HUES6 (cell line): ENCODE results near the gene ANGPTL4.
"Not testable (repeated sequence)": the region's sequence is repeated elsewhere in the genome, so short reads cannot be mapped to it uniquely, and the experiment has no call there.

Experiments used
- H3K27ac ChIP-seq: 2 replicates; pipeline ENCODE4 v1.7.0; 2013; ENCODE audit warnings: low read depth, mild to moderate bottlenecking, low read length, inconsistent platforms
- H3K27me3 ChIP-seq: 2 replicates; pipeline ENCODE4 v1.6.1; 2013; ENCODE audit warnings: low read length; ENCODE audit not compliant: control insufficient read depth, insufficient read depth
- H3K36me3 ChIP-seq: 2 replicates; pipeline ENCODE4 v1.6.1; 2013; ENCODE audit warnings: low read length; ENCODE audit not compliant: control insufficient read depth, insufficient read depth
- H3K4me1 ChIP-seq: 2 replicates; pipeline ENCODE4 v1.6.1; 2013; ENCODE audit warnings: low read length; ENCODE audit not compliant: control insufficient read depth, insufficient read depth
- H3K4me3 ChIP-seq: 2 replicates; pipeline ENCODE4 v1.5.1; 2013; ENCODE audit warnings: low read depth, low read length
- H3K9ac ChIP-seq: one replicate; pipeline ENCODE4 v1.6.1; 2013; ENCODE audit warnings: mild to moderate bottlenecking, low read length
- H3K9me3 ChIP-seq: 2 replicates; pipeline ENCODE4 v1.6.1; 2013; ENCODE audit warnings: low read depth, low read length; ENCODE audit not compliant: control insufficient read depth, insufficient read depth

ANGPTL4 gene

GRCh38 chr19:8370176-8371010, 6.4 kb downstream of the ANGPTL4 start:
- no peak overlapping the region for H3K27ac ChIP-seq
- H3K4me3 ChIP-seq = no peak overlapping the region
- peaks cover 12% of the 10 kb centered on the region for H3K27me3 ChIP-seq
- no peak overlapping the region for H3K9ac ChIP-seq
- peaks cover 17% of the 10 kb centered on the region for H3K36me3 ChIP-seq
- H3K9me3 ChIP-seq = no peaks in the 10 kb centered on the region
- peaks cover 26% of the 10 kb centered on the region for H3K4me1 ChIP-seq

GRCh38 chr19:8371011-8371804, 7.3 kb downstream of the ANGPTL4 start:
- no peaks in the 10 kb centered on the region for H3K9me3 ChIP-seq
- no peak overlapping the region for H3K4me3 ChIP-seq
- no peak overlapping the region for H3K27ac ChIP-seq
- H3K4me1 ChIP-seq = peaks cover 20% of the 10 kb centered on the region
- no peak overlapping the region for H3K9ac ChIP-seq
- H3K27me3 ChIP-seq = peaks cover 4% of the 10 kb centered on the region
- peaks cover 17% of the 10 kb centered on the region for H3K36me3 ChIP-seq

- Histone ChIP-seq H3K27ac (no peak overlapping the region), H3K9me3 (no peaks in the 10 kb centered on the region), H3K9ac (no peak overlapping the region), H3K4me1 (peaks cover 3% of the 10 kb centered on the region; the same call in 1 of the 2 replicates), H3K36me3 (peaks cover 17% of the 10 kb centered on the region), H3K4me3 (no peak overlapping the region), H3K27me3 (no peaks in the 10 kb centered on the region)
Observed at GRCh38 chr19:8373867-8374813, 10.2 kb downstream of the ANGPTL4 start.

- not testable (repeated sequence) for H3K27me3 ChIP-seq, H3K4me3 ChIP-seq, H3K27ac ChIP-seq, H3K9me3 ChIP-seq, H3K9ac ChIP-seq
- peaks cover 13% of the 10 kb centered on the region for H3K4me1 ChIP-seq
- peaks cover 17% of the 10 kb centered on the region for H3K36me3 ChIP-seq
Observed at GRCh38 chr19:8375766-8376165, 11.8 kb downstream of the ANGPTL4 start.

GRCh38 chr19:8376373-8376974, 12.5 kb downstream of the ANGPTL4 start:
- not testable (repeated sequence) for H3K27ac ChIP-seq, H3K9me3 ChIP-seq, H3K4me3 ChIP-seq, H3K27me3 ChIP-seq, H3K9ac ChIP-seq
- Histone ChIP-seq H3K36me3 (peaks cover 12% of the 10 kb centered on the region), H3K4me1 (peaks cover 12% of the 10 kb centered on the region)

GRCh38 chr19:8377598-8377997, 13.6 kb downstream of the ANGPTL4 start:
- Histone ChIP-seq H3K4me3 (no peak overlapping the region), H3K9me3 (no peaks in the 10 kb centered on the region), H3K27ac (no peak overlapping the region), H3K36me3 (peaks cover 12% of the 10 kb centered on the region), H3K27me3 (no peaks in the 10 kb centered on the region), H3K9ac (no peak overlapping the region), H3K4me1 (peaks cover 12% of the 10 kb centered on the region; the same call in 1 of the 2 replicates)

GRCh38 chr19:8379156-8379891, 15.4 kb downstream of the ANGPTL4 start:
- peaks cover 12% of the 10 kb centered on the region; the same call in 1 of the 2 replicates for H3K4me1 ChIP-seq
- H3K9ac ChIP-seq, H3K27ac ChIP-seq, H3K9me3 ChIP-seq, H3K36me3 ChIP-seq, H3K27me3 ChIP-seq: not testable (repeated sequence)
- peak overlapping the region; percentile 18; the same call in 1 of the 2 replicates for H3K4me3 ChIP-seq

GRCh38 chr19:8384569-8384968, 20.6 kb downstream of the ANGPTL4 start:
- Histone ChIP-seq H3K4me1 (peaks cover 12% of the 10 kb centered on the region; the same call in 1 of the 2 replicates), H3K9me3 (peaks cover 12% of the 10 kb centered on the region; the same call in 1 of the 2 replicates)
- H3K9ac ChIP-seq, H3K4me3 ChIP-seq, H3K36me3 ChIP-seq, H3K27me3 ChIP-seq, H3K27ac ChIP-seq: not testable (repeated sequence)

- H3K36me3 ChIP-seq, H3K27me3 ChIP-seq, H3K4me1 ChIP-seq, H3K9ac ChIP-seq, H3K27ac ChIP-seq, H3K4me3 ChIP-seq: not testable (repeated sequence)
- H3K9me3 ChIP-seq = peaks cover 12% of the 10 kb centered on the region; the same call in 1 of the 2 replicates
Observed at GRCh38 chr19:8385103-8385502, 21.1 kb downstream of the ANGPTL4 start.

GRCh38 chr19:8385566-8385965, 21.6 kb downstream of the ANGPTL4 start:
- not testable (repeated sequence) for H3K27ac ChIP-seq, H3K4me3 ChIP-seq

More at GRCh38 chr19:8385566-8385965, 21.6 kb downstream of the ANGPTL4 start:
- H3K36me3 ChIP-seq, H3K9ac ChIP-seq, H3K27me3 ChIP-seq, H3K4me1 ChIP-seq: not testable (repeated sequence)
- H3K9me3 ChIP-seq = peaks cover 12% of the 10 kb centered on the region; the same call in 1 of the 2 replicates
